ENCODE results near the gene UCK2. TPM values are rescaled to one million over a fixed set of nuclear protein-coding genes. Genes with fewer than 3 reads are reported as not detected.

Gene UCK2
- total and polyA plus RNA-seq, 9 of the 15 experiments (the other 6 are each of a cell fraction or from before 2014, with no cell fraction given): 71.6 to 145 (median 95.8) TPM

- no peak for TF ChIP-seq ZNF395 (CRISPR knock-in tag; IDR thresholded peaks at IDR 0.05)
- no peak for TF ChIP-seq FOXJ3 (CRISPR knock-in tag; IDR thresholded peaks at IDR 0.05)
- no peak for TF ChIP-seq TCF15 (CRISPR knock-in tag; IDR thresholded peaks at IDR 0.05)
- no peak for TF ChIP-seq ETS1 (conservative IDR thresholded peaks at IDR 0.05; ENCODE audit: control insufficient read depth, low read depth, low read length)
- no peak for TF ChIP-seq LARP7 (IDR thresholded peaks at IDR 0.05)
- peak; percentile 58 for TF ChIP-seq NEUROD1 (IDR thresholded peaks at IDR 0.05; ENCODE audit: borderline replicate concordance, low read depth, low read length, partially characterized antibody)
- no peak for TF ChIP-seq SNAPC5 (CRISPR knock-in tag; IDR thresholded peaks at IDR 0.05)
- TF ChIP-seq CLOCK (CRISPR knock-in tag; IDR thresholded peaks at IDR 0.05; ENCODE audit: borderline replicate concordance): no peak
- no peak for TF ChIP-seq TEAD4 (IDR thresholded peaks at IDR 0.05; ENCODE audit: low read length)
- TF ChIP-seq TEAD4 (CRISPR knock-in tag; IDR thresholded peaks at IDR 0.05; ENCODE audit: borderline replicate concordance): no peak
- TF ChIP-seq HNRNPK (IDR thresholded peaks at IDR 0.05; ENCODE audit: low read depth, low read length, poor library complexity, severe bottlenecking): no peak
- no peak for TF ChIP-seq RBM15 (IDR thresholded peaks at IDR 0.05; ENCODE audit: insufficient read depth, low read length)
- no peak for TF ChIP-seq MAFG (tag; conservative IDR thresholded peaks at IDR 0.05)
- 0 out of 2 replicates have a peak, but pooled peaks have one; percentile 30 for TF ChIP-seq DIDO1 (tag; IDR thresholded peaks at IDR 0.05; ENCODE audit: low read depth)
- no peak for TF ChIP-seq ZBED1 (IDR thresholded peaks at IDR 0.05)
- no peak for TF ChIP-seq ZNF174 (CRISPR knock-in tag; IDR thresholded peaks at IDR 0.05)
- TF ChIP-seq FOXM1 (IDR thresholded peaks at IDR 0.05; ENCODE audit: low read depth): no peak
- no peak for TF ChIP-seq FOXM1 (CRISPR knock-in tag; IDR thresholded peaks at IDR 0.05; ENCODE audit: low read depth)
- TF ChIP-seq RBM22 (IDR thresholded peaks at IDR 0.05; ENCODE audit: low read depth, low read length, poor library complexity, severe bottlenecking): no peak
- no peak for TF ChIP-seq ETV6 (IDR thresholded peaks at IDR 0.05; ENCODE audit: borderline replicate concordance in 1 of 2, low read depth in 2 of 2, low read length in 1 of 2)
- no peak for TF ChIP-seq ETV6 (CRISPR knock-in tag; IDR thresholded peaks at IDR 0.05; ENCODE audit: borderline replicate concordance)
- no peak for TF ChIP-seq HMGN3 (IDR thresholded peaks at IDR 0.05; ENCODE audit: borderline replicate concordance, extremely low read depth, insufficient read length, low read depth, low read length)
- no peak; the same call in 1 of the 2 replicates for TF ChIP-seq MEF2A (IDR thresholded peaks at IDR 0.05; ENCODE audit: control insufficient read depth, low read depth, low read length)
Measured at GRCh38 chr1:165828669-165829329, 1.4 kb downstream of the UCK2 start (continued).

Data from K562 (cell line).